ELF-1 (cell line): ENCODE measurements around the gene CTBP2.

Experiments
- DNase-seq: peaks from one replicate; pipeline ENCODE4 v3.0.0-alpha.2; 2016; ENCODE audit warnings: low read depth, low spot score

CTBP2 gene

DNA sequence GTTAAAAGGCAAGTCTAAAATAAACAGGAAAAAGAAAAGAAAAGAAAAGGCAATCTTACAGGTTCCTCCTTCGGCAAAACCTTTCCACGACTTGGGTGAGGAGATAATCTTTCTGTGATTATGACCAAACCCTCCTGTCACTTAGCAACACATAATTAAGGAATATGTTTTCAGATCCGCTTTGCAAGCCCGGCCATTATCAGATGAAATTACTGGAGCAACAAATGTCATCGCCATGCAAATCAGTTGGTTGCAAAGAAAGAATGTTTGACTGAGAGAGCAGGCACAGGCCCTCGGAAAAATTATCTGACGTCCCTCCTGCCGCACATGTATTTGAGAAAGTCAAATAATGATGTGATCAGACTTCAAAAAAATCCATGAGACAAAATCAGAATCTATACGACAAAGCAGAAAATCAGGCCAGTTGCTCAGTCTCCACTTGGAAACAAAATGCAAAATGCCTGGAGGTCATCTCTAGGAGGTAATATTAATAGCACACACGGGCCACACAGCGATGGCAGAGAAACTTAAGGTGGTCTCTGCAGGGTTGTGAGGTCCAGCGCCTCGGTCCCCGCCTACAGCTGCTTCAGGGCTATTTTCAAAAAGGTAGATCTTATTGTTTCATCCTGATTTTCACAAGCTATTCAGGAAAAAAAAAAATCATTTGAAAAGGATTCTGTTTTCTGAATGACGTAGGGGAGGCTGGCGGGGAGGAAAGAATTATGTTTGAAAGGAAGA, 135.7 kb downstream of the CTBP2 start:
- no peak for DNase-seq

DNA sequence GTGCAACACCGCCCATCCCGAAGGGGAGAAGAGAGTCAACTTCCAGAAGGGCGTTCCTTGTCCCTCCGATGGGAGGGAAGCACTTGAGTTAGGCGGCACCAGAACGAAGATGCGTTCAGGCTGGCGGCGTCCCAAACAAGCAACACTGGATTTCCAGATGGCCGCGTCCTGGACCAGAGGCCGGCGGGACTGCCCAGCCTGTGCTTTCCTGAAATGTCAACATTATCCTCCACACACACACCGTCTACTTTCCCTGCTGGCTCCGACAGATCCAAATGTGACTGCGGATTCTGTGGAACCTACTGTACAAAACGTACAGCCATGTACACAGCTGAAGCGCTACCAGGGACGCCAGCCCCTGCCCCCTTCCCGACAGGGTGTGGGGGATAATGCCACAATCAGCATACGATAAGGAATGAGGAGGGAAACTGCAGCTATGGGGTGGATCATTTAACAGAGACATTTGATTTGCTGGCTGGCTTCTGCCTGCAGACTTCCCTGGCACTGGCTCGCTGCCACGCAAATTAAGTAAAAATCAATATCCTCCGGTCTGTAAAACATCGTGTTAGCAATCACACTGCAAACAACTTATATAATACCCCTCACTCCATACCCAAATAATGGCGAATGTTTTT, 136.4 kb downstream of the CTBP2 start:
- no peak for DNase-seq

DNA sequence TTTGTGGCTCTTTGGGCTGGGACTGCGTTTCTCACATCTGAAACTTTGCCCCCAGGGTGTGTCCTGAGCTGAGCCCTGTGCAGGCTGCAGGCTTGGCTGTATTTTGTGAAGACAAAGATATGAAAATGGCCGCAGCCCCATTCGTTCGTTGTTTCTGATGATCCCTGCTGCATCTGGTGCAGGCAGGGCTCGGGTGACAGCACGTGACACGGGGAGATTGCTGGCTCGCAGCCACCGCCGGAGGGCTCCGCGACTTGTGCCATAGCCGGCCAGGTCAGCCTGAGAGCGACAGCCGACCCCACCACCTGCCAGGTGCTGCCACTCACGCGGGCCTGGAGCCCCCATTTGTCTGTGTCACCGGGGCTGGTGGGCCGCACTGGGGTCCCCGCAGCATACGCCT, 137.1 kb downstream of the CTBP2 start:
- DNase-seq: no peak

DNA sequence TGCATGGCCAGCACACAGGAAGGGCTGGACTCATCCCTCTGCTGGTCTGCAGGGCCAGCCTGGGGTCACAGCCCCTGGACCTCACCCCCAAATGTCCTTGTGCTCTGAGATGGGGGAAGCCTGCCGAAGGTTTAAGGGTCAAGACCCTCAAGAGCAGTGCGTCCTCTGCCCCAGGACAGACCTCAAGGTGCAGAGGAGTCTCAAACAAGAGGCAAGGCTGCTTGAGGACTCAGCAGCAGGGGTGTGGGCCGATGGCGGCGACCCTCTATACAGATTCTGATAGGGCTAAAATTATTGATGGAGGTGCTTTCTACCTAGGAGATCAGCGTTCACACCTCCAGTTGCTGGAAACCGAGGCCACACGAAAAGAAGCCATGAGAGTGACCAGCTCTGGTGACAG, 137.7 kb downstream of the CTBP2 start:
- no peak for DNase-seq

DNA sequence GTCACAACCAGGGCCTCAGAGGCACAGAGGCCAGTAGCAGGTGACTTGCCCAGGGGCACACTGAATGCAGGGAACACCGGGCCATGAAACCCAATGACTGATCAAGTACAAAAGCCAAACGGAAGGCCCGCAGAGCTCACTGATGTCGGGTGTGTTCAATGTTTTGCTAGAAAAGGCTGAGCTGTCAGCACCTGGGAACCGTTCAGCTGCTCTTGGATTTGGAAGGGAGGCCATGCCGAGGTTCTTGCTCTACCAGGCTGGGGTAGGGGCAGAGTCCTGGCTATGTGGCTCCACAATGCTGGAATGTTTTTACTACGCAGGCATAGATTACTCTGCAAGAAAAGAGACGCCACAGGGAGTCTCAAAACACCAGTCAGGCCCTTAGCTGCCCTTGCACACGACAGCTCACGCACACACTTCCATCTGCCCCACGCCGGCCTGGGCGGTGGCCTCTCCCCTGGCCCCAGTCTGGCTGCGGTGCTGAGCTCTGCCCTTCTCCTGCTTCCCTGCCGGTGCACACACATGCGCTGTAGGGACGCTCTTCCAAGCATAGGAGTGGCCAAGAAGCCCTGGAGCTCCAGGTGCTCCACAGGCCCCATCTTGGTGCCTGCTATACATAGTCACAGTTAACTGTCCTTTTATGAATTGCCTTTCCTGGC, 138.5 kb downstream of the CTBP2 start:
- DNase-seq: no peak

DNA sequence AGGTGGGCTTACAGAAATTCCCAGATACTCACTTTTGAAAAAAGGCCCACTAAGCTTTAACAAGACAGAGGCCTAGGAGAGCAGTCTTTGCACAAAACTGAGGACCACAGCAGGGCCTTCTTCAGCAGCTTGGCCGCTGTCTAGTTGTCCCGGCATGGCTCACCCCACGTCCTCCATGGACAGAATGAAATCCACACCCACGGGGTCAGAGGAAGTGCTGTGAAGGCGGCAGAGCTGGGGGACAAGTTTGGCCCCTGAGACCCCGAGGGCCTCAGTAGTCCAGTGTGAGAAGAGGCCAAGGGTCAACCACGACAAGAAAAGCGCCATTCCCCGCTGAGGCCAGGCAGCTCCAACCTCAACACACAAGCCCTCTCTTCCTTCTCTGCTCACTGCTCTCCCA, 139.5 kb downstream of the CTBP2 start:
- DNase-seq: no peak

DNA sequence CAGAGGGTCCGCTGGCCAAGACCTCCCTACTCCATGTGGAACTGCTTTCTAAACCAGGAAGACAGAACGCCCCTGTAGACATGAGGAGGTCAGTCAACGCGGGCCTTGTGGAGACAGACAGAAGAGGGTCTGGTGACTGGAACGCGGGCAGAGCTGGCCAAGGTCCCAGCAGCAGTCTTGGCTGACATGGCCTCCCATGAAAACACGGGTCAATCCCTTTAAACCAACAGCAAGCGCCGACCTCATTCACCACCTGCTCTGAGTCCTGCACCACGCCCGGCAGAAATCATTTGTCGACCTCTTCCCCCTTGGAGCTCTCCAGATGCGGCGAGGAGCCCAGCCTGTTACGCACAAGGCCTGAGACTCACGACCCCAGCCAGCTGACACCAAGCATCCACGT, 140.0 kb downstream of the CTBP2 start:
- DNase-seq: no peak

DNA sequence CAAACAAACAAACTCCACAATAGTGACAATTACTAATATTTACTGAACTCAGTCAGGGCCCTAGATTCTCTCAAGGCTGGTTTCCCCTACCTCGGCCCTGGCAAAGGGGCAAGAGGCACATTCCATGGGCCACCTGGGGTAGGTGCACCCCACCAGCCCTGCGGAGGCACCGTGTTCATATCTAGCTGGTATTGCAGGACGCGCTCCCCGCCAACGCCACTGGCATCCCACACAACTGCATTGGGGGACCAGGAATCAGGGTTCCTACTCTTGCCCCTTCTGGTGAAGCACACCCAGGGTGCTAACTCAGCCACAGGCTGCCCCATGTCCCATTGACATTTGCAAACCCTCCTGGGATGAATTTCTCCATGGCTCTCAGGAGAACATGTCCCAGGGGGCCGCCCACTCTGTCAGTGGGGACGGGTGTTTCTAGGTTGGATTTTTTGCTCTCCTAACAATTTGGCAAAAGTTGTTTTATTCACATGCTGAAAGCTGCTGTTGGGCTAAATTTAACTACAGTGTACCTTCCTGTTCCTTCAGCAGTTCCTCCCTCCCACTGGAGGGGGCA, 141.7 kb downstream of the CTBP2 start:
- DNase-seq: no peak

DNA sequence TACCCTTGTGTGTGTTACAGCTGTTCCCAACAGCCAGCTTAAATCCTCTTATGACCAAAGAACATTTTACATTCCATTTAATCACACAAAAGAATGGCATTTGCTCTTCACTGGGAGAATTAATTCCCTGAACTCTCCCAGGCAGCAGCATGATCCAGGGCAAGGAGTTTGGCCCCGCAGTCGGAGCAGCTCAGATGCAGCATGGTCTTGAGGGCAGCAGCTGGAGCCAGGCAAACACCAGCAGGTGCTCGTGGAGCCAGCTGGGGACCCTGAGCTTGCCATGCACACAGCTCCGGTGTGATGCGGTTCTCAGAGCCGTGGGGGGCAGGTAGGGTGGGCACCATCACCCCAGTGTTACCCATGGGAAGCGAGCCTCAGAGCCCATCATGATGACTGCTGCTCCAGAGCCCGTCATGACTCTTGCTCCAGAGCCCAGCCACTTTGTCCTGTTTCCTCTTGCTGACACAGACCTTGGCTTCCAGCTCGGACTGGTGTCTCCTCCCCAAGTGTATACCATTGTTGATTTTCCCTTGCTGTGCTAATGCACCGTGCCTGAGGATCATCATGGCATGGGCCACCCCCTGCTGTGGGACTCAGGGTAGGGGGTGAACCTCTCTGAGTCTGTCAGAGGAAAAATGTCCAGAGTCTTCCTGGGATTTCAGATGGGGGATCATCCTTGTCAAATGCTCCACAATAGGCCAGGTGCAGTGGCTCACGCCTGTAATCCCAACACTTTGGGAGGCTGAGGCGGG, 142.6 kb downstream of the CTBP2 start:
- no peak for DNase-seq

DNA sequence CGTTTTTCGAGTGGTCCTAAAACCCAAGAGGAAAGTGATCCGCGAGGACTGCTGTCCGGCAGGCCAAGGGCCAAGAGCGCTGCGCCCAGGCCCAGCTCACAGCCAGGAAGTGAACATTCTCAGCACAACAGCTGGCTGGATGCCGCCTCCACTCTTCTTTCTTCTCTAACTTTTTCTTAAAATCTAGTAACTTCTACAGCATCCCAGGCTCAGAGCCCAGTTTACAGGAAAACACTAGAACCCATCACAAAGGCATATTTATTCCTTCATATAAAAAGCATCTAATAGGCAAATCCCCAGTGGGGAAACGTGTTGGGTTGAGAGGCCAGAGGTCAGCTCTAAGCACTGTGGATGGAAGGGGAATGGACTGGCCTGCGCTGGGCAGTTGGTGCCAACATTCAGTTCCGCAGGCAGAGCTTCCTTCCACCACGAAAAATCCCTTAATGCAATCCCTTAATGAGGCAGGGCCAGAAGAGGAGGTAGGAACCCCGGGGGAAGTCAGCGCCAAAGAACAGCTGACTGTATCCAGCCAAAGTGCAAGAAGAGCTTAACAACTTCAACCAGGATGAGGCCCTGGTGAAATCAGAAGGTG, 143.7 kb downstream of the CTBP2 start:
- DNase-seq: no peak

DNA sequence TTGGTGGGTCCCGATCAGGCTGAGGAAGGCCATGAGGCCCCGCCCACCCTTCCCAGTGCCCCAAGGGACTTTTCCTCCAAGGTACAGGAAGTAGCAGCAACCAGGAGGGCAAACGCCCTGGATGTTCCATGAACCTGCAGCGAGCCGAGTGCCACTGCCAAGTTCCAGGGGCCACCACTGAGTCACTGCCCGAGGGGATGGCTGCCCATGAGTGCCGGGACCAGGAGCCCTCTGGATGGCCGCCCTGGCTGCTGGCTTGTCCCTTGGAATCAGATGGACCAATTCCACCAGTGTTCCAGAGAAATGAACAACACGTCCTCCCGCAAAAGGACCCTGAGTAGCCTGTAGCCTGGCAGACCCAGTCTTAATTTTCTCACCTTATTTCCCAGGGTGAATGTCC, 144.2 kb downstream of the CTBP2 start:
- no peak for DNase-seq

DNA sequence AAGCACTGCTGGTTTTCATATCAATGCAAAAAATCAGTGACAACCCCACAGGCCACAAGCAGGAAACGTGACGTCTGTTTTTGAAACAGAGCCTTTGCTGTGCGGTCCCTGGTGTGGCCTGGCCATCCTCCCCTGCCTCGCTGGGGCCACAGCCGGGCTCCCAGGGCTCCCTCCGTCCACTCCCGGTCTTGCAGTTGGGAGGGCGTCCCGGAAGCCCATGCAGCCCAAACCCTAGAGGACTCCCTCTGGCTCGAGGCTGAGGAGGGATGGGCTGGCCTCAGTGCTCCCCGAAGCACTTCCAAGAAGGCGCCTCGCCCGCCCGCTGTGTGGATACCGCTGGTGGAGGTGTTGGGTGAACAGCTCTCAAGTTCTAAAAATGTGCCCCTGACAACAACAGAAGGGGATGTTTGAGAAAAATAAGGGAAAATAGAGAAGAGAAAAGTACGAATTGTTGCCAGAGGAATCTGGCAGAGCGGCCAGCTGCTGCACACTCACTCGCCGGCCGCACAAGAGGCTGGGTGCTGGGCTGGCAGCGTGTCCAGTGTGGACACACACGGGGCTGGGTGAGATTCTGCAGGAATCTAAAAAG, 144.9 kb downstream of the CTBP2 start:
- no peak for DNase-seq

DNA sequence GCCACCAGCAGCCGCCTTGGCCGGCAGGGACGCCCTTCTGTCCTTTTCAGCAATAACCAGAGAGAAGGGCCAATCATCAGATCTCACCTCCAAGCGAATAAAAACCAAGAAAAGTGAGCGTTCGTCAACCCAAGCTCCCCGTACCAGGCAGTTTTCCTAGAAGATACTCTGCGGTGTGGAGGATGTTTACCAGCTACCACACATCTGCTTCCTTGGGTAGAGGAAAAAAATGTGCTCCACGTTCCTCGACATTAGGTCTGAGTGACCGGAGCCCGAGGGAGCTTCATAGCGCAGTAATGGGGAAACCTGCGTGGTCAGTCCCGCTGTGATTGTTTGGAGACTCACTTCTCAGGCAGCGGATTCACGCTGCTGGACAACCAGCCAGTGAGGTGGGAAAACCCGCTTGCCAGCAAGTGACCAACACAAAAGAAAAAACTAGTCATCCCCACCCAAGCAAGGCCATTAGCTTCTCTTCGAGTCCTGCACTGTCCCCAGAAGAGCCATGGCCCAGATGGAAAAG, 145.5 kb downstream of the CTBP2 start:
- peak; percentile 49 for DNase-seq

DNA sequence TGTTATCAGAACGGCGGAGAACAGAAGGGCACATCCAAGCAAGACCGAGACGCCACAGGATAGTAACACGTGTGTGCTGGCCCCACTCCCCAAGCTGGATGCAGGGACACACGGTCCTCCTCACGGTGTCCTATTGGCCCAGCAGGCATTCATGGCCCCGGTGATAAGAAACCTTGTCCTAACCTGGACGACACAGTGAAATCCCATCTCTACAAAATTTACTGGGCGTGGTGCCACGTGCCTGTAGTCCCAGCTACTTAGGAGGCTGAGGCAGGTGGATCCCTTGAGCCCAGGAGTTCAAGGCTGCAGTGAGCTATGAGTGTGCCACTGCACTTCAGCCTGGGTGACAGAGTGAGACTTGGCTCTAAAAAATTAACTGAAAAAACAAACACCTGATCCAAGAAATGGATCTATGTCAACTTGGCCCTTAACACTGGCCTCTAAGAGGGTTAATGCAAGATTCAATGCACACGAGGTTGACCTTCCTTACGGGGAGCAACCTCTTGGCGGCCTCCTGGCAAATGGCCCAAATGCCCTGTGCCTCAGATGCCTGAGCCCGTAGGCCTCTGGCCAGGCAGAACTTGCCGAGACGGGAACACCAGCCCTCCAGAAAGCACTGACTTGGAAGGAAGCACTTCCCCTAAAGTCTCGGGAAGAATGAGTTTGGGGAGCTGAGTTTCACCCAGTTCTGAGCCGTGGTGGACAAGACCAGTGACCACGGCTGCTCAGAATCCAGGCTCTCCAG, 146.1 kb downstream of the CTBP2 start:
- no peak for DNase-seq

DNA sequence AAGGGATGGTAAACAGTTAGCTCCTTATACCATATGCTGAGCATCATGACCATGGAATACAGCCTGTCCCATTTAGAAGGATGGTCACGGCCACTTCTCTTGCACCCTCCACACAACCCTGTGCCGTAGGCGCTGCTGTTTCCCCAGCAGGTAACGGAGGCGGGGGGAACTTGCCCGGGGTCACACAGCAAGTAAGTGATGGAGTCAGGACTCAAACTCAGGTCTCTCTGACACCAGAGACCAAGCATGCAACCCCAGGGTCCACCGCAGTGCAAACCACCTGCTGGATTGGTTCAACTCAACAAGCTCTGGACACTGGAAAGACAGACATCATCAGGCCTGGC, 146.9 kb downstream of the CTBP2 start:
- no peak for DNase-seq

DNA sequence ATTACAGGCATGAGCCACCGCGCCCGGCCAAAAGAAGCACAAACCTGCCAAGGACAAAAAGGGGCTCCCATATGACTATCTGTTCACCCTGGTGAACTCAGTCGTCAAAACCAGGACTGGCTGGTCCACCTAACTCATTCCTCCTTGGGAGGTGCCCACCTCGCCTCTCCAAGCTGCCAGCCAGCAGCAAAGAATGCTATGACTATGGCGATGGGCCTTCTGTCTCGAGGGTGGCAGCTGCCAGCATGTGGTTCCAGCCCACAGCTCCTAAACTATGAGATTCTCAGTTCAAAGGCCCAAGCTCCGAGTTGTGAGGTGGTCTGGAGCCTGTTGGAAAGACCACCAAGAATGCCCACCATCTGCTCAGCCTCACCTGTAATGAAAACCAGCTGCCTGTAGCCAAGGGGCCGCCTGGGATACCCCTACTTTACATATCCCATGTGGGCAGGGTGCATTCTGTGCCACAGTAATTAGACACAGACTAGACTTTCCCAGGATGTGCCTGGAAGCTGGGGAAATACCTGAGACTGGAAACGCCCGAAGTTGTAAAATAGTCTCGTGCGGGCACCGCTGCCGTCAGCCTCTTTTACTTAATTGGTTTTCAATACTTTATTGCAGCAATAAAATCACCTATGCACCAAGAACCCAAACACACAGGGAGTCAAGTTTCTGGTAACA, 147.4 kb downstream of the CTBP2 start:
- no peak for DNase-seq

DNA sequence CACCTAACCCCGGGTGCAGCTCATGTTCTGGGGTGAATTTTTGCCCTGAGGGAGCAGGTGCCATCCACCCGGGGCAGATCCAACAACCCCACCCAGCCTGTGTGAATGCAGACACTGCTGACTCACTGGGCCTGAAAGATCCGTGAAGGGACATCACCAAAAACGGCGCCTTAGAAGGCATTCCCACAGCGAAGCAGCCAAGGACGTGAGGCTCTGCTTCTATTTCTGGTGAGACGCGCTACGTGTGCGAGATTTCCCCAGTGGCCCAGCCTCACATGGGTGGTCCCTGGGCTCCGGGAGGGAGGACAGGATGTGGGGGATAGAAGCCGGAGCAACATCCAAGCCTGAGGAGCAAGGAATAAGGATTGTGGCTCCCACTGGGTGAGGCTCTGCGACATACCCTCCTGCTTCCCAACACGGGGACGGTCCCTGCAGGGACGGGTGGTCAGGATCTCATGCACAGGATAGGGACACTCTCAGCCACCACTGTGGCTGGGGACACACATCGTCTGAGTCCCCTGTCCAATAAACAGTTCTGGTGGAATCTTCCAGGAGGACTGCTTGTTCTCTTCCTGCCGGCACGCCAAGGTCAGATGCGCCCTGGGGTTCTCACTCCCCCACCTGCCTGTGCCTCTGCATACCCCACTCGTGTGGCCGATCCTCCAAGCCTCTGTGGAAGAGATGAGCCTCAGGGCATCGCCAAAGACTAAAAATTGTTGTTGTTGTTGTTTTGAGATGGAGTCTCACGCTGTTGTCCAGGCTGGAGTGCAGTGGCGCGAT, 148.2 kb downstream of the CTBP2 start:
- DNase-seq: no peak

DNA sequence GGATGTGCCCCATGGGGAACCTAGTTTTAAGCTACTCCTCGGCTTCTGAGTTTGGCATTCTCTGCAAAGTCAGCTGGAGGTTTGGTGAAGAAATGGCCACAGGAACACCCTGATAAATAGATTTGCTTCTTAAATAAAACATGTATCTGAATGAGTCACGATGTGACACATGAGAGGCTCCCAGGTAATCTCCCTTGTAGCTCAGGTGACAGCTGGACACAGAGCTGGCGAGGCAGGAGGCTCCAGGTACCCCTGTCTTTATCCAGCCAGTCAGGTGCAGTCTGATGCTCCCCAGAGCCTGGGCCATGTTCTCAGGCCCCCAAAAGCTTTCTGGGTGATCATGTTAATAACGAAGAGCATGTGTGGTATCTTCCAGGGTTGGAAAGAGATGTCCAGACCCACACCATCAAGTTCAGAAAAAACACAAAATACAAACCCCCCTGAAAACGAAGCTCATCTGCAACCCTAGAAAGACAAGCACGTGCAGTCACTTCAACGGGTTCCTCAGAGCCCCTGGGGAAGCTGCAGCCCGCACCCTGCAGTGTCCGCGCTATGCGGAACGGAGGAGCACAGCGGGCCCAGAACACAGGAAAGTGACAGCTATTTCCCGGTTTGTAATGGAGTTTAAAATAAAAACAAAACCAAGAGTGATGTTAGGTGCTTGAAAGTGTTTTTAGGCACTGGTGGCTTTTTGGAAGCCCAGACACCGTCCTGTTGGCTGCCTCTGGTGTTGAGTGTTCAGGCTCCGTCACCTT, 149.0 kb downstream of the CTBP2 start:
- DNase-seq: no peak
